SH-SY5Y (cell line): Measurements from ENCODE around the gene CABP4.

Experiments
- GATA2 ChIP-seq: IDR thresholded peaks from 2 replicates; pipeline ENCODE4 v1.6.1; 2011; ENCODE audit warnings: mild to moderate bottlenecking, low read depth, low read length
- GATA3 ChIP-seq: IDR thresholded peaks from 2 replicates; pipeline ENCODE4 v1.6.1; 2011; ENCODE audit warnings: low read depth, mild to moderate bottlenecking, low read length, moderate library complexity

GRCh38 chr11:67406420-67406968 lies 48.7 kb upstream of the CABP4 start:
- no peak for TF ChIP-seq GATA3
- TF ChIP-seq GATA2: no peak
